ENCODE data around the gene HIKESHI. TPM values are rescaled to one million over a fixed set of nuclear protein-coding genes. Genes with fewer than 3 reads are reported as not detected.

Gene HIKESHI
- total RNA-seq, 2 experiments from 2014 or later, result 6.3 to 6.6 TPM

DNA sequence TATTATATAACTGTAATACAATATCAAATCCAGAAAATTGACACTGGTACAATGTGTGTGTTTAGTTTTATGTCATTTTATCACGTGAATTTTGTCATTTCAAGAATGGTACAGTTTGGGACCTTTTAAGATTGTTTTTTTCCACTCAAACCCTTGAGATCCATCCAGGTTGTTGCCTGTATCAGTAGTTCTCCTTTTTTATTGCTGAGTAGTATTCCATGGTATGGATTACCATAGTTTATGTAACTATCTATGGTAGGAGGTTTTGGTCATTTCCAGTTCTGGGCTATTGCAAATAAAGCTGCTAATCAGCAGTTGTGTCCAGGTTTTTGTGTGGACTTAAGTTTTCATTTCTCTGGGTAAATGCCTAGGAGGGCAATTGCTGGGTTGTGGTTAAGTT, 32.4 kb upstream of the HIKESHI start:
- peaks cover 81% of the 10 kb centered on the region for H3K36me3 Mint-ChIP-seq (ENCODE audit: low read depth)
- no peak overlapping the region for H3K4me3 Mint-ChIP-seq
- H3K4me3 ChIP-seq (ENCODE audit: low read length), result no peak overlapping the region
- TF ChIP-seq, protein P1, sequence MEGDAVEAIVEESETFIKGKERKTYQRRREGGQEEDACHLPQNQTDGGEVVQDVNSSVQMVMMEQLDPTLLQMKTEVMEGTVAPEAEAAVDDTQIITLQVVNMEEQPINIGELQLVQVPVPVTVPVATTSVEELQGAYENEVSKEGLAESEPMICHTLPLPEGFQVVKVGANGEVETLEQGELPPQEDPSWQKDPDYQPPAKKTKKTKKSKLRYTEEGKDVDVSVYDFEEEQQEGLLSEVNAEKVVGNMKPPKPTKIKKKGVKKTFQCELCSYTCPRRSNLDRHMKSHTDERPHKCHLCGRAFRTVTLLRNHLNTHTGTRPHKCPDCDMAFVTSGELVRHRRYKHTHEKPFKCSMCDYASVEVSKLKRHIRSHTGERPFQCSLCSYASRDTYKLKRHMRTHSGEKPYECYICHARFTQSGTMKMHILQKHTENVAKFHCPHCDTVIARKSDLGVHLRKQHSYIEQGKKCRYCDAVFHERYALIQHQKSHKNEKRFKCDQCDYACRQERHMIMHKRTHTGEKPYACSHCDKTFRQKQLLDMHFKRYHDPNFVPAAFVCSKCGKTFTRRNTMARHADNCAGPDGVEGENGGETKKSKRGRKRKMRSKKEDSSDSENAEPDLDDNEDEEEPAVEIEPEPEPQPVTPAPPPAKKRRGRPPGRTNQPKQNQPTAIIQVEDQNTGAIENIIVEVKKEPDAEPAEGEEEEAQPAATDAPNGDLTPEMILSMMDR (IDR thresholded peaks at IDR 0.05), result no peak
- H3K4me1 Mint-ChIP-seq (ENCODE audit: low read depth), result peaks cover 37% of the 10 kb centered on the region
- H3K9me3 ChIP-seq (ENCODE audit: control insufficient read depth in 1 of 2, insufficient read depth in 1 of 2, low read length in 2 of 2), result no peaks in the 10 kb centered on the region
- H3K4me1 ChIP-seq (ENCODE audit: insufficient read depth, low read length), result no peaks in the 10 kb centered on the region
- no peak overlapping the region for H3K27ac ChIP-seq (ENCODE audit: low read depth in 1 of 2, low read length in 2 of 2)
- no peaks in the 10 kb centered on the region for H3K27me3 ChIP-seq (ENCODE audit: control insufficient read depth in 1 of 2, insufficient read depth in 2 of 2, low read length in 2 of 2)
- H3K27me3 Mint-ChIP-seq, result no peaks in the 10 kb centered on the region
- H3K36me3 ChIP-seq (ENCODE audit: insufficient read depth, low read length), result peaks cover 35% of the 10 kb centered on the region
- H3K27ac Mint-ChIP-seq, result no peak overlapping the region
- ATAC-seq (ENCODE audit: poor library complexity), result no peak
- intact Hi-C loops (cut with DNase I, micrococcal nuclease), result no loop called here
- ChIA-PET POLR2A (no interaction called here), CTCF (interaction anchor here (0.7 to 1.4 kb wide), 3 partner anchors 9 to 471 kb away, joined by 3 read pairs; no protein-coding TSS in a partner anchor)
- no peaks in the 10 kb centered on the region for H3K9me3 Mint-ChIP-seq
- DNase-seq, result no peak

DNA sequence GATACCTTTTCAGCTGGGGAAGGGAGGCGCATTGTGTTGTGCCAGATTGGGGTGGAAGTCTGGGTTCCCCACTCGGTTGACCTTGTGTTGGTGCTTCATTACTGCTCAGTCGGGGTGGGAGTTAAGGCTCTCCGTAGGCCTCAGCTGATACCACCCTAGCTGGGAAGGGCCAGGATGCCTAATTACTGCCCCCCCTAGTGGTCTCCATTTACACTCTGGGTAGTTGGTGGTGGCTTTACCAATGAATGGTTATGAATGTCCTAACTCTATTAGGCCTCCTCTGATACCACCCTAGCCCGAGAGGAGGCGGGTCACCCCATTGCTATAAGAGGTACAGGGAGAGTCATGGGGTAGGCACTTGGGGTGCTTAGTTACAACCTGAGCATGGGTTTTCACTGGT, 27.5 kb upstream of the HIKESHI start:
- H3K9me3 Mint-ChIP-seq, result peaks cover 3% of the 10 kb centered on the region

DNA sequence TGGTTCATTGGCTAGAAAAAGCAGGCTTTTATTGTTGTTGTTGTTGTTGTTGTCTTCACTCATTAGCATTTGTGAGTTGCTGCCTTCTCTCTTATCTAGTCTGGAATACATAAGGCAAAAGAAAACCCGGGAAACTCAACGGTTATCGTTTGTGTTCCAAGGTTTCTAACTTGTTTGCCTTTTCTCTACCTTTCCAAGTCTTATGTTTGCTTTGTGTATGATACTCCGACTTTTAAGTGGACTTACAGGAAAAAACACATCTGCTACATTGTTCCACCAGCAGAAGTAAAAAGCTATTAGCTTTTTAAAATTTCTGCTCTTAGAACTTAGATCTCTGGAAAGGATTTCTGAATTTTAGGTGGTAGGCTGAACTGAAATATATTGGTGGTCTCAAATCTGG, 27.0 kb upstream of the HIKESHI start:
- H3K36me3 Mint-ChIP-seq (ENCODE audit: low read depth), result peaks cover 94% of the 10 kb centered on the region
- Histone ChIP-seq H3K27me3 (ENCODE audit: control insufficient read depth in 1 of 2, insufficient read depth in 2 of 2, low read length in 2 of 2) (no peaks in the 10 kb centered on the region), H3K4me1 (ENCODE audit: insufficient read depth, low read length) (no peaks in the 10 kb centered on the region), H3K4me3 (ENCODE audit: low read length) (no peak overlapping the region), H3K27ac (ENCODE audit: low read depth in 1 of 2, low read length in 2 of 2) (no peak overlapping the region), H3K36me3 (ENCODE audit: insufficient read depth, low read length) (peaks cover 65% of the 10 kb centered on the region), H3K9me3 (ENCODE audit: control insufficient read depth in 1 of 2, insufficient read depth in 1 of 2, low read length in 2 of 2) (no peaks in the 10 kb centered on the region)
- H3K4me1 Mint-ChIP-seq (ENCODE audit: low read depth), result peaks cover 33% of the 10 kb centered on the region
- CTCF ChIA-PET, result no interaction called here
- POLR2A ChIA-PET, result no interaction called here
- H3K9me3 Mint-ChIP-seq, result peaks cover 3% of the 10 kb centered on the region
- H3K27me3 Mint-ChIP-seq, result no peaks in the 10 kb centered on the region
- intact Hi-C loops (cut with DNase I, micrococcal nuclease), result no loop called here
- H3K4me3 Mint-ChIP-seq, result no peak overlapping the region
- TF ChIP-seq, protein P1 (IDR thresholded peaks at IDR 0.05), result no peak
- no peak for ATAC-seq (ENCODE audit: poor library complexity)
- DNase-seq, result no peak
- H3K27ac Mint-ChIP-seq, result no peak overlapping the region

More for the DNA sequence above, 27.5 kb upstream of the HIKESHI start:
- intact Hi-C loops (cut with DNase I, micrococcal nuclease), result no loop called here
- H3K4me1 Mint-ChIP-seq (ENCODE audit: low read depth), result peaks cover 34% of the 10 kb centered on the region
- H3K27me3 ChIP-seq (ENCODE audit: control insufficient read depth in 1 of 2, insufficient read depth in 2 of 2, low read length in 2 of 2), result no peaks in the 10 kb centered on the region
- no peak overlapping the region for H3K4me3 Mint-ChIP-seq
- H3K4me1 ChIP-seq (ENCODE audit: insufficient read depth, low read length), result no peaks in the 10 kb centered on the region
- TF ChIP-seq, protein P1 (IDR thresholded peaks at IDR 0.05), result peak; percentile 24
- H3K27me3 Mint-ChIP-seq, result no peaks in the 10 kb centered on the region
- ChIA-PET CTCF (no interaction called here), POLR2A (no interaction called here)
- no peak overlapping the region for H3K4me3 ChIP-seq (ENCODE audit: low read length)
- no peaks in the 10 kb centered on the region for H3K9me3 ChIP-seq (ENCODE audit: control insufficient read depth in 1 of 2, insufficient read depth in 1 of 2, low read length in 2 of 2)
- peaks cover 94% of the 10 kb centered on the region for H3K36me3 Mint-ChIP-seq (ENCODE audit: low read depth)
- peak overlapping the region; percentile 3 for H3K27ac Mint-ChIP-seq
- ATAC-seq (ENCODE audit: poor library complexity) (no peak), DNase-seq (peak in 1 of 14 experiments; percentile 28)
- no peak overlapping the region for H3K27ac ChIP-seq (ENCODE audit: low read depth in 1 of 2, low read length in 2 of 2)
- peaks cover 65% of the 10 kb centered on the region for H3K36me3 ChIP-seq (ENCODE audit: insufficient read depth, low read length)

All from CD4-positive, alpha-beta T cell (primary cell).